Neural cell (in vitro differentiated cells): ENCODE results near the gene S100P. TPM values are rescaled to one million over a fixed set of nuclear protein-coding genes. Genes with fewer than 3 reads are reported as not detected.
"Not testable (repeated sequence)": the region's sequence is repeated elsewhere in the genome, so short reads cannot be mapped to it uniquely, and the experiment has no call there.

Experiments
- H2AFZ ChIP-seq: fragments of 200-600, 300-800 bp; sonication (generic), shearing (Covaris generic); 2 replicates; pipeline ENCODE4 v1.6.0; 2014; ENCODE audit warnings: low read depth, mild to moderate bottlenecking, antibody characterized with exemption, low read length, moderate library complexity
- H3F3A ChIP-seq: fragments of 200-600 bp; shearing (Covaris generic); 2 replicates; pipeline ENCODE4 v1.6.1; 2016; ENCODE audit warnings: mild to moderate bottlenecking, moderate library complexity, mixed read lengths, antibody characterized with exemption, low read length; ENCODE audit not compliant: insufficient read depth, poor library complexity, severe bottlenecking
- H3K27ac ChIP-seq: fragments of 200-600, 300-800 bp; sonication (generic), shearing (Covaris generic); 2 replicates; pipeline ENCODE4 v1.5.1; 2014; ENCODE audit warnings: mild to moderate bottlenecking, low read length, moderate library complexity
- H3K27me3 ChIP-seq: fragments of 300-800, 200-600 bp; sonication (generic), shearing (Covaris generic); 2 replicates; pipeline ENCODE4 v1.6.0; 2014; ENCODE audit warnings: mild to moderate bottlenecking, low read depth, low read length, moderate library complexity; ENCODE audit not compliant: insufficient read depth
- H3K36me3 ChIP-seq: fragments of 300-800, 200-600 bp; sonication (generic), shearing (Covaris generic); 2 replicates; pipeline ENCODE4 v1.5.1; 2014; ENCODE audit warnings: mild to moderate bottlenecking, antibody characterized with exemption, low read length, moderate library complexity; ENCODE audit not compliant: insufficient read depth
- H3K4me2 ChIP-seq: fragments of 300-800, 200-600 bp; sonication (generic), shearing (Covaris generic); 2 replicates; pipeline ENCODE4 v1.6.0; 2014; ENCODE audit warnings: mild to moderate bottlenecking, low read length
- H3K4me3 ChIP-seq: fragments of 300-800, 200-600 bp; sonication (generic), shearing (Covaris generic); 2 replicates; pipeline ENCODE4 v1.5.1; 2014; ENCODE audit warnings: mild to moderate bottlenecking, low read length, moderate library complexity
- H3K79me2 ChIP-seq: fragments of 200-600 bp; shearing (Covaris generic); replicated peaks from 2 replicates; pipeline ENCODE4 v1.6.0; 2014; ENCODE audit warnings: mild to moderate bottlenecking, low read length, moderate library complexity; ENCODE audit not compliant: insufficient read depth
- H3K9ac ChIP-seq: fragments of 300-800, 200-600 bp; sonication (generic), shearing (Covaris generic); 2 replicates; pipeline ENCODE4 v1.6.1; 2016; ENCODE audit warnings: mild to moderate bottlenecking, low read length, mixed read lengths
- H3K9me2 ChIP-seq: fragments of 200-600 bp; shearing (Covaris generic); 2 replicates; pipeline ENCODE4 v1.6.1; 2016; ENCODE audit warnings: mild to moderate bottlenecking, low read length, mixed read lengths; ENCODE audit not compliant: insufficient read depth
- H3K9me3 ChIP-seq: fragments of 200-600, 300-800 bp; sonication (generic), shearing (Covaris generic); 2 replicates; pipeline ENCODE4 v1.6.1; 2016; ENCODE audit warnings: mild to moderate bottlenecking, mixed run types, low read length, moderate library complexity, mixed read lengths
- H4K20me1 ChIP-seq: fragments of 200-600 bp; shearing (Covaris generic); 2 replicates; pipeline ENCODE4 v1.6.1; 2016; ENCODE audit warnings: mild to moderate bottlenecking, mixed run types; ENCODE audit not compliant: insufficient read depth
- CTCF ChIP-seq: fragments of 450-650 bp; IDR thresholded peaks from 2 replicates; pipeline ENCODE4 v1.5.1; 2014; ENCODE audit warnings: antibody characterized with exemption, mild to moderate bottlenecking, moderate library complexity; ENCODE audit not compliant: poor library complexity, severe bottlenecking
- EZH2 ChIP-seq: fragments of 200-600, 300-800 bp; shearing (Covaris generic), sonication (generic); IDR thresholded peaks from 2 replicates; pipeline ENCODE4 v1.6.1; 2014; ENCODE audit warnings: antibody characterized with exemption, low read length, borderline replicate concordance, mild to moderate bottlenecking; ENCODE audit not compliant: insufficient read depth, poor library complexity, severe bottlenecking
- MXI1 ChIP-seq: fragments of 450-650 bp; conservative IDR thresholded peaks from 2 replicates; pipeline ENCODE4 v1.6.1; 2014; ENCODE audit warnings: antibody characterized with exemption, mild to moderate bottlenecking; ENCODE audit not compliant: poor library complexity, severe bottlenecking
- REST ChIP-seq: IDR thresholded peaks from 2 replicates; pipeline ENCODE4 v1.6.1; 2012; ENCODE audit warnings: borderline replicate concordance
- SMC3 ChIP-seq: fragments of 450-650 bp; conservative IDR thresholded peaks from 2 replicates; pipeline ENCODE4 v1.6.1; 2014; ENCODE audit warnings: antibody characterized with exemption, mild to moderate bottlenecking, moderate library complexity; ENCODE audit not compliant: poor library complexity
- polyA plus RNA-seq: library from polyadenylated mRNA; depleted of rRNA; stranded (reverse); fragments of >200 nt; gene quantifications from 2 replicates; pipeline ENCODE4 v1.2.3, GENCODE V29; 2014

Gene S100P
- polyA plus RNA-seq, 1 donor from 2014 or later, result not detected

GRCh38 chr4:6724421-6725111 is 30.9 kb downstream of the S100P start:
- TF ChIP-seq REST (no peak), CTCF (no peak), SMC3 (no peak), MXI1 (no peak)
- Histone ChIP-seq H3K9me3 (no peaks in the 10 kb centered on the region), H3K4me3 (no peak overlapping the region), H2AFZ (no peak overlapping the region), H3K4me2 (no peak overlapping the region), H3K79me2 (no peaks in the 10 kb centered on the region), H3K36me3 (no peaks in the 10 kb centered on the region), H3K9me2 (no peaks in the 10 kb centered on the region), H3K27ac (no peak overlapping the region), H3K9ac (no peak overlapping the region), H3K27me3 (no peaks in the 10 kb centered on the region), H3F3A (no peaks in the 10 kb centered on the region), H4K20me1 (no peaks in the 10 kb centered on the region)

- not testable (repeated sequence) for H4K20me1 ChIP-seq, H3K79me2 ChIP-seq, H3K36me3 ChIP-seq, H3K9ac ChIP-seq, H2AFZ ChIP-seq, H3K4me2 ChIP-seq, H3K9me2 ChIP-seq, H3K27me3 ChIP-seq, H3K27ac ChIP-seq, H3K4me3 ChIP-seq, H3F3A ChIP-seq, H3K9me3 ChIP-seq
Measured at GRCh38 chr4:6725427-6725961, 31.8 kb downstream of the S100P start.

GRCh38 chr4:6727081-6727942 is 33.6 kb downstream of the S100P start:
- Histone ChIP-seq H3K9me3 (no peaks in the 10 kb centered on the region), H3F3A (no peaks in the 10 kb centered on the region), H3K4me3 (no peak overlapping the region), H3K27me3 (no peaks in the 10 kb centered on the region), H3K36me3 (no peaks in the 10 kb centered on the region), H2AFZ (no peak overlapping the region), H4K20me1 (no peaks in the 10 kb centered on the region), H3K9ac (no peak overlapping the region), H3K9me2 (no peaks in the 10 kb centered on the region), H3K27ac (no peak overlapping the region), H3K4me2 (no peak overlapping the region), H3K79me2 (no peaks in the 10 kb centered on the region)
- no peak for TF ChIP-seq MXI1
- TF ChIP-seq EZH2, result no peak
